Measurements from ENCODE around the gene CHI3L2. TPM values are rescaled to one million over a fixed set of nuclear protein-coding genes. Genes with fewer than 3 reads are reported as not detected.

Gene CHI3L2
- total RNA-seq, 1 donor from 2014 or later = 1.1 TPM

- intact Hi-C loops (cut with micrococcal nuclease) = no loop called here
- H3K4me3 ChIP-seq = no peak overlapping the region
- peaks cover 64% of the 10 kb centered on the region for H3K27me3 ChIP-seq (ENCODE audit: low read depth)
- peaks cover 5% of the 10 kb centered on the region for H3K9me3 ChIP-seq (replicated peaks)
- H3K36me3 ChIP-seq = no peaks in the 10 kb centered on the region
- H3K4me1 ChIP-seq = peaks cover 8% of the 10 kb centered on the region
- DNase-seq = no peak
- no peak overlapping the region for H3K27ac ChIP-seq (replicated peaks)
- TF ChIP-seq CTCF (IDR thresholded peaks at IDR 0.05; ENCODE audit: borderline replicate concordance) = no peak
Measured at GRCh38 chr1:111269825-111270406, 42.4 kb downstream of the CHI3L2 start.

- TF ChIP-seq CTCF (IDR thresholded peaks at IDR 0.05; ENCODE audit: borderline replicate concordance) = no peak
- peaks cover 64% of the 10 kb centered on the region for H3K27me3 ChIP-seq (ENCODE audit: low read depth)
- intact Hi-C loops (cut with micrococcal nuclease) = no loop called here
- H3K4me3 ChIP-seq = peak overlapping the region; percentile 24
- peaks cover 8% of the 10 kb centered on the region for H3K4me1 ChIP-seq
- no peak overlapping the region for H3K27ac ChIP-seq (replicated peaks)
- H3K36me3 ChIP-seq = no peaks in the 10 kb centered on the region
- DNase-seq = no peak
- peaks cover 2% of the 10 kb centered on the region for H3K9me3 ChIP-seq (replicated peaks)
Measured at GRCh38 chr1:111270771-111271463, 43.4 kb downstream of the CHI3L2 start.

- TF ChIP-seq CTCF (IDR thresholded peaks at IDR 0.05; ENCODE audit: borderline replicate concordance) = no peak
- intact Hi-C loops (cut with micrococcal nuclease) = no loop called here
- Histone ChIP-seq H3K27ac (replicated peaks) (no peak overlapping the region), H3K9me3 (replicated peaks) (peaks cover 2% of the 10 kb centered on the region), H3K4me3 (peak overlapping the region; percentile 24), H3K36me3 (no peaks in the 10 kb centered on the region), H3K4me1 (peaks cover 8% of the 10 kb centered on the region), H3K27me3 (ENCODE audit: low read depth) (peaks cover 63% of the 10 kb centered on the region)
- DNase-seq = no peak
Measured at GRCh38 chr1:111271464-111271801, 43.9 kb downstream of the CHI3L2 start.

- Histone ChIP-seq H3K9me3 (replicated peaks) (peaks cover 8% of the 10 kb centered on the region), H3K27ac (replicated peaks) (no peak overlapping the region), H3K36me3 (no peaks in the 10 kb centered on the region), H3K4me3 (no peak overlapping the region), H3K4me1 (peaks cover 8% of the 10 kb centered on the region), H3K27me3 (ENCODE audit: low read depth) (peaks cover 58% of the 10 kb centered on the region)
- no peak for TF ChIP-seq CTCF (IDR thresholded peaks at IDR 0.05; ENCODE audit: borderline replicate concordance)
- no peak for DNase-seq
- intact Hi-C loops (cut with micrococcal nuclease) = no loop called here
Measured at GRCh38 chr1:111272081-111272480, 44.6 kb downstream of the CHI3L2 start.

- peaks cover 8% of the 10 kb centered on the region for H3K4me1 ChIP-seq
- H3K27ac ChIP-seq (replicated peaks) = peak overlapping the region; percentile 45
- intact Hi-C loops (cut with micrococcal nuclease) = loop anchor here (5.0 kb wide), 1 partner anchor 47 kb away; the partner anchor contains the start of gene CHI3L2
- H3K27me3 ChIP-seq (ENCODE audit: low read depth) = peaks cover 35% of the 10 kb centered on the region
- no peak for TF ChIP-seq CTCF (IDR thresholded peaks at IDR 0.05; ENCODE audit: borderline replicate concordance)
- no peak for DNase-seq
- no peaks in the 10 kb centered on the region for H3K36me3 ChIP-seq
- H3K9me3 ChIP-seq (replicated peaks) = peaks cover 8% of the 10 kb centered on the region
- no peak overlapping the region for H3K4me3 ChIP-seq
Measured at GRCh38 chr1:111274653-111275052, 47.1 kb downstream of the CHI3L2 start.
